ENCODE measurements around the gene DNAH2. TPM values are rescaled to one million over a fixed set of nuclear protein-coding genes. Genes with fewer than 3 reads are reported as not detected.

The DNAH2 gene
- total RNA-seq, 1 experiment from 2014 or later, result 0.15 TPM

- Histone ChIP-seq H2BK5ac (ENCODE audit: insufficient read length, low read length) (no peak overlapping the region), H4K20me1 (ENCODE audit: control insufficient read depth, insufficient read depth, insufficient read length) (no peaks in the 10 kb centered on the region), H2AK5ac (ENCODE audit: insufficient read length, low read length) (no peak overlapping the region), H2BK12ac (ENCODE audit: insufficient read length, low read depth, low read length) (no peak overlapping the region), H3K56ac (ENCODE audit: insufficient read length, low read depth, low read length) (no peak overlapping the region), H2BK15ac (ENCODE audit: low read depth, low read length) (no peak overlapping the region), H2BK20ac (ENCODE audit: low read depth, low read length, poor library complexity, severe bottlenecking) (no peak overlapping the region), H3T11ph (ENCODE audit: low read length) (no peak overlapping the region), H4K5ac (ENCODE audit: insufficient read length, low read depth, low read length) (no peak overlapping the region), H3K23me2 (ENCODE audit: insufficient read length, low read depth, low read length, poor library complexity, severe bottlenecking) (no peaks in the 10 kb centered on the region), H4K91ac (ENCODE audit: insufficient read length, low read depth, low read length) (no peak overlapping the region), H3K9ac (ENCODE audit: extremely low read depth, insufficient read length, low read length) (no peak overlapping the region), H3K9me3 (ENCODE audit: control insufficient read depth, low read depth, low read length) (no peaks in the 10 kb centered on the region), H3K14ac (ENCODE audit: insufficient read depth, low read length) (no peak overlapping the region), H3K27me3 (ENCODE audit: insufficient read depth, low read length) (no peaks in the 10 kb centered on the region; the same call in 1 of the 2 replicates), H3K23ac (ENCODE audit: insufficient read length, low read depth, low read length) (no peak overlapping the region), H3K4me2 (ENCODE audit: insufficient read depth, insufficient read length, low read length) (no peak overlapping the region), H3K4ac (ENCODE audit: low read depth, low read length) (no peak overlapping the region), H3K79me1 (ENCODE audit: insufficient read depth, low read depth, low read length, poor library complexity, severe bottlenecking) (no peaks in the 10 kb centered on the region), H2BK120ac (ENCODE audit: low read depth, low read length, poor library complexity, severe bottlenecking) (no peak overlapping the region), H3K18ac (ENCODE audit: insufficient read length, low read depth, low read length) (no peak overlapping the region), H3K79me2 (ENCODE audit: insufficient read depth, low read length) (no peaks in the 10 kb centered on the region), H4K8ac (replicated peaks; ENCODE audit: insufficient read length, low read depth, low read length) (no peak overlapping the region), H3K27ac (ENCODE audit: insufficient read length, low read depth, low read length) (no peak overlapping the region), H2AFZ (ENCODE audit: low read length) (no peak overlapping the region), H3K4me1 (ENCODE audit: insufficient read depth, low read length) (no peaks in the 10 kb centered on the region)
- no CpG with 5 or more reads among the region's 6 CpGs for WGBS (ENCODE audit: extremely low coverage, insufficient read length, low lambda C conversion rate)
- Mint-ChIP-seq H3K4me1 (peaks cover 9 to 10% of the 10 kb centered on the region in 2 experiments), H3K27ac (no peak overlapping the region), H3K27me3 (ENCODE audit: low read depth) (peaks cover 23% of the 10 kb centered on the region), H3K4me3 (no peak overlapping the region), H3K36me3 (ENCODE audit: insufficient read depth in 1 of 3, low read depth in 3 of 3) (no peaks in the 10 kb centered on the region), H3K9me3 (no peaks in the 10 kb centered on the region; a peak in 1 of 5 replicates)
- TF ChIP-seq CTCF (conservative IDR thresholded peaks at IDR 0.05), result no peak
- no peak for DNase-seq
Measured at GRCh38 chr17:7806587-7806986, 89.0 kb downstream of the DNAH2 start.
